Measurements from ENCODE around the gene MEA1.
"Not testable (repeated sequence)": the region's sequence is repeated elsewhere in the genome, so short reads cannot be mapped to it uniquely, and the experiment has no call there.

Gene MEA1

GRCh38 chr6:43009124-43009523 is 4.6 kb downstream of the MEA1 start:
- no peak for DNase-seq (ENCODE audit: low read depth, low spot score)

DNA sequence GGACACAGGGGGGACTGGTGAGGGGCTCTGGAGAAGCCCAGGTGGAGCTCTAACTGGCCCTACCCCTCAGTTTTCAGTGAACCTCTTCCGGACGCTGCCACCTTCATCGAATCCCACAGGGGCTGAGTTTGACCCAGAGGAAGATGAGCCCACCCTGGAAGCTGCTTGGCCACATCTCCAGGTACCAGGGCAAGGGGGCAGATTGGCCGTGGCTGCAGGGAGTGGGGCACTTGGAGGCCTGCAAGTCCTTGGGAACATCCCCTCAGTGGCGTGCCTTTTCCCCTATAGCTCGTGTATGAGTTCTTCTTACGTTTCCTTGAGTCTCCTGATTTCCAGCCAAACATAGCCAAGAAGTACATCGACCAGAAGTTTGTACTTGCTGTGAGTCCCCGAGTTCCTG is 6.6 kb downstream of the MEA1 start:
- DNase-seq (ENCODE audit: low read depth, low spot score): no peak

GRCh38 chr6:43006251-43006650 is 7.5 kb downstream of the MEA1 start:
- no peak for DNase-seq (ENCODE audit: low read depth, low spot score)

- DNase-seq (ENCODE audit: low read depth, low spot score): no peak
These were observed 7.9 kb downstream of the MEA1 start for GRCh38 chr6:43005844-43006243.

- no peak for DNase-seq (ENCODE audit: low read depth, low spot score)
These were observed 11.9 kb downstream of the MEA1 start for GRCh38 chr6:43001843-43002242.

- DNase-seq (ENCODE audit: low read depth, low spot score): not testable (repeated sequence)
These were observed 15.5 kb downstream of the MEA1 start for GRCh38 chr6:42998205-42998604.

DNA sequence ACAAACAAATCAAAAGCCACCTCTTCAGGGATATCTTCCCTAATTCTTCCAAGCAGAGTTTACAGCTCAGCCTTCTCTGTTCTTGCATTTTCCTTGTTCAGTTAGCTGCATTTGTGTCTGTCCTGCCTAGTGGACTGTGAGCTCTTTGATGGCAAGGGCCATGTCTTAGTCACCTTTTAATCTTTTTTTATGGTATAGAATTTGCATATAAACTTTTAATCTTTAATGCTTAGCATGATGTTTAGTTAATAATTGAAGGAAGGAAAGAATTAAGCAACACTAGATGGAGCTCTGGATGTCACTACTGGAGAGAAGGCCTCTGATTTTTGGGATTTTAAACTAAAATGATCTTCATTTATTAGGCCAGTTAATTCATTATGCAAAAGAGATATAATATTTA is 17.2 kb downstream of the MEA1 start:
- DNase-seq (ENCODE audit: low read depth, low spot score): no peak

- no peak for DNase-seq (ENCODE audit: low read depth, low spot score)
These were observed 20.3 kb downstream of the MEA1 start for GRCh38 chr6:42993445-42993844.

DNA sequence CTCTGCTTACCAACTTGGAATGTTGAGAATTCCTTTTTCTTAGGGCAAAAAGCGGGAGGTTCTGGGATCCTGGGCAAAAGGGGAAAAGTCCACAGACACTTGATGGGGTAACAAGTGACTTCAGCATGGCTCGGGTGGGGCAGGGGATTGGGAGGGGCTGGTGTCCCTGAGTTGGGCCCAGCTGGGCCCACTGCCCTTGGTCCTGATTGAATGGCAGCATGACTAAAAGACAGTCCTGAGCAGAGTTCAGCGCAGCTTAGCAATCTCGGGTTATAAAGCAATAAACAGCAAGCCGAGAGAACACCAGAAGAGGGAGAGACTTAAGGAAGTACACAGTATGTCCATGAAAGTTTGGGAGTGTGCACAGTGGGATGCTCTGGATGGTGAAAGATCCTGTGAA is 23.8 kb downstream of the MEA1 start:
- no peak for DNase-seq (ENCODE audit: low read depth, low spot score)

DNA sequence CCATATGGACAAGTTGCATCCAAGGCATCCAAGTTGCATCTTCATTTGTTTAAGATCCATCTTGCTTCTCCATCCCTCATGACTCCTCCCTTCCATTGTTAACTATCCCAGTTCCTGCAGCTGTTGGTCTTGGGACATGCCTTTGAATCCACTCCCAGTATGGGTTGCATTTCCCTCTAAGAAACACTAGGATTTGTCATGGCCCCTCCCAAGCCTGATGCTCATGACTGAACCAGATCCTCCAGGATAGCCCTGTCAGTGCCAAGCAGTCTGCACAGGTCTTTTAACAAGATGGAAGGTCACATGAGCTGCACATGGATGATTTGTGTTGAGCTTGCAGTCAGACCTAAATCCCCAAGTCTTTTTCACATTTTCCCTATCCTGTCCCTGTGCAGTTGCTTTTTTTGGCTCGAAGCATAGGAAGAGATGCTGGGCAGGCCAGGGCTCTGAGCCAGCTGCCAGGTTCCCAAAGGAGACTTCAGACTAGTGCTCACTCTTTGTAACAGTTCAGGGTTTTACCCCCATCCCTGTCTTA is 25.2 kb downstream of the MEA1 start:
- DNase-seq (ENCODE audit: low read depth, low spot score): no peak

DNA sequence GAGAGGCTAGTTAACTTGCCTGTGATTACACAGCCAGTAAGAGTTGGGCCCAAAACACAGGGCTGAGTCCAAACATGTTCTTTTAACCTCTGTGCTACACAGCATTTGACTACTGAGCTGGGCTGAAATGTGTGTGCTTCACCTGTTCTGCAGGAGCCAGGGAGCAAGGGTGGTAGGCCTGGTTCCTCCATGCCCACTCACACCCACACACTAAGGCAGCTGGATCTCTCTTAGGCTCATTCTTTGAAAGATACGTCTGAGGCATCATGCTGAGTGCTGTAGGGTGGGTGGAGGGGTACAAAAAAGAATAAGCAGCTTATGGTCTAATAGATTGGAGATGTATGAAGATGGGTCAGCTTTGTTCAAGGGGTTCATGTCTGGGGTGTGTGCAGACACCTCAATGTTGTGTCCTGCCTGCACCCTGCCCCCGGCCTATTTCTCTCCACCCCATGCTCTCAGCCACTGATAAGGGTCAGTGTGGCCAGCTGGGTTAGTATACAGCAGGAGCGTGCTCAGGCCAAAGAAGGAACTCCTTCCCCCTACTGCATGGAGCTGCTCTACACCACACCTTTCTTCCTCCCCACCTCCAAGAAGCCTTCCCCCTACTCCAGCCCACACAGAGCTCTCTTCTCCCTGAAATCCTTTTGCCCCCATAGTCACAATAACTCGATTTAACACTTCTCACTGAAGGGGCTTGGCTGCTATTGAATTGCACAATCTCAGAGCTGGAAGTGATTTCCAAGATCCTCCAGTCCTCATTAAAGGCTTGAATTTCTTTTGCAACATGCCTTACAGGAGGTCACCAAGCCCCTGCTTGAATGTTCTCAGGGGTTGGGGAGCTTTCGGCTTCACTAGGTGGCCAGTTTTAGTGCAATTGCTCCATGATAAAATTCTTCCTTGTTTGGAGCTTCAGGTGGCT is 26.0 kb downstream of the MEA1 start:
- no peak for DNase-seq (ENCODE audit: low read depth, low spot score)

DNA sequence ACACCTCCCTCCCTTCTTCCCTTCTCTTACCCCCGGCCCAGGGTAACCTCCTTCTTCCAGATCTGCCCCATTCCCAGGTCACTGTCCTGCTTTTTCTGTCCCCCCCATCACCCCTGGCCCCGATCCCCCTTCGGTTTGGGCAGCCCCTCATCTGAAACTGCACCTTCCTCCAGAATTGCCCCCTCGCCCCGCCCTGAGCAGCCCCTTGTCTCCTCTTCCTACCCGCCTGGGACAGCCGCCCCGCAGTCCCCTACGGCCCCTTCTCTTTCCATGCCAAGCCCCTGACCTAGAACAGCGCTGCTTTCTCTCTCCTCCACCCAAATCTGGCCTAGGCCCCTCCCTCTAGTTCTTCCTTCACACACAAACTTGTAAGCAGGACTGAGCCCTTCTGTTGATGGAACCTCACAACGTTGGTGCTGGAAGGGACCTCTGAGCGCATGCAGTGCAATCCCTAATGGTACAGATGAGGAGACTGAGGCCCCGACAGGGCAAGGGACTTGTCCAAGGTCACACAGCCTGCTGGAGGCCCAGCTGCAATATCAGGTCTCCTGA is 28.7 kb downstream of the MEA1 start:
- DNase-seq (ENCODE audit: low read depth, low spot score): no peak

GRCh38 chr6:42984001-42984923 is 29.5 kb downstream of the MEA1 start, which contains the start of gene PPP2R5D:
PPP2R5D (plus strand) TSS chr6:42984570; CDS start chr6:42984678, 108 bp downstream.
- peak; percentile 95 for DNase-seq (ENCODE audit: low read depth, low spot score)

DNA sequence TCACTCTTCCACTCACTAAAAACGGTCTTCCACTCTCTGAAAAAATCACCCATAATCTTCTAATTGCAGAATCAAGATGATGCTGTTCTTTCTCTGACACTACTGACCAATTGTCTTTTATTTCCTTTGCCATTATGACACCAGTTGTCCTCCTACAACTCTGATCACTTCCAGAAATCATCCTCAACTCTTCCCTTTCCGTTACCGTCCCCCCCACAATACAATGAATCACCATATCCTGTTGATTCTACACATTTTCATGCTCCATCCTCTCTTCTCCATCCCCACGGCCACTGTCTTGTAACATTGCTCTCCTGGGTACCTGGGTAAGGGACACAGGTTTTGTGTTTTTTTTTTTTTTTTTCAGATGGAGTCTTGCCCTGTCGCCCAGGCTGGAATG is 31.9 kb downstream of the MEA1 start:
- DNase-seq (ENCODE audit: low read depth, low spot score): no peak

DNA sequence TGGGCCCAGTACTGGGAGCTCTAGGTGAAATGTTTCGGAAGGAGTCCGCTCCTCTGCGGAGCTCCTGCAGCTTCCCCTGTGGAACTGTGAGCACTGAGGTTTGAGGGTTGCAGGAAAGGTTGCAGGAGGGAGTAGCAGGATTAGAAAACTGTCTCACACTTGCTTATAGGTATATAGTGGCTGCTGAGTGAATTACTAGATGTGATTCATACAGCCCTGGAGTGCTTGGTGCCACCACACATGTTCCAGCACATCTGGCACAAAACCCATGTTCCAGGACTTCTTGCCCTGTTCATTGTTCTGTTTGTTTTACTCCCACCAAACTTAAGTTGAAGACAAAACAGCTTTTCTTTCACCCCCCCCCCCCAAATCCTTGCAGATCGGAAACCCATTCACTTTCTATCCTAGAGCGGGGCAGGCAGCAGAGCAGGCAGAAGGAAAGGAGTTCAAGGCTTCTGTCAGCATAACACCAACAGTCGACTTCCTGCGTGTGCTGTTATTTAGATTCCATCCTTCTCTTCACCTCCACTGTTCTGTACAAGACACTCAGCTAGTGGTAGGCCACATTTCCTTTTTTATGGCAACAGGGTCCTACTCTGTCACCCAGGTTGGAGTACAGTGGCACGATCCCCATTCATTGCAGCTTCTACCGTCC is 34.1 kb downstream of the MEA1 start:
- no peak for DNase-seq (ENCODE audit: low read depth, low spot score)

- peak; percentile 82 for DNase-seq (ENCODE audit: low read depth, low spot score)
These were observed 34.8 kb downstream of the MEA1 start, which contains the start of gene PEX6 for GRCh38 chr6:42978839-42979522. PEX6 (minus strand) TSS chr6:42979181; CDS start chr6:42979150, 31 bp downstream.

DNA sequence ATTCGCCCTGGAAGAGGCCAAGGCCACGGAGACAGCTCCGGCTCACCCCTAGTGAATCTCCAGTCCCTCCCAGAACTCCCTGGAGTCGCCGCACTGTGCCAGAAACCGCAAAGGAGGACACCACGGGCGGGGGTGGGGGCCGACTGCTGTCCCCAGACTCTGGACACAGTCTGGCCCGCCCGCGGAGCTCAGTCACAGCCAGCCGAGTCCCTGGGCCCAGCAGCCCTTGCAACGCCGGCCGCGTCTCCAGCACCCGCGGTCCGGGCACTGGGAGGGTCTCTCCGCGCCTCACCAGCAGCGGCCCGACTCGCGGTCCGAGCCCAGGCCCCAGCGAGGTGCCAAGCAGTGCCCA is 35.3 kb downstream of the MEA1 start:
- DNase-seq (ENCODE audit: low read depth, low spot score): no peak

GRCh38 chr6:42974919-42975505 is 38.7 kb downstream of the MEA1 start:
- DNase-seq (ENCODE audit: low read depth, low spot score): no peak

DNA sequence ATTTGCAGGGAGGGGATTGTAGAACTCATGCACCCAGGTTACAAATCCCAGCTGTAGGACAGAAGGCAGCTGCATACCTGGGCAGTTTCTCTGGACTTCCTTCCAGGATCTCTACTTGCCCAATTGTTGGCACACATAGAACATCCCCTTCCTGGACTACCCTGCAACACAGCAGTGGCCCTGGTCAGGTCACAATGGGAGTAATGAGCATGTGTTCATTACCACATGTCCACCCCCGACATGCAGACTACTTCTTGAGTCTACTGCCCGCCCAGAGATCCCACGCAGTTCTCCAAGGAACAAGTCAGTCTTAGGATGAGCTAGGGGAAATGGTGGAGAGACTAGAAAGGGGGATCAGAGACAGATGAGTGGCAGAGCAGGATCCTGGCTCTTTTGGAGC is 39.8 kb downstream of the MEA1 start:
- DNase-seq (ENCODE audit: low read depth, low spot score): no peak

- DNase-seq (ENCODE audit: low read depth, low spot score): no peak
These were observed 41.9 kb downstream of the MEA1 start for GRCh38 chr6:42971746-42972327.

Data from iPS DF 19.7 (cell line).